K562 (cell line): ENCODE data around the gene NR3C1. TPM values are rescaled to one million over a fixed set of nuclear protein-coding genes. Genes with fewer than 3 reads are reported as not detected.

ENCODE experiments used
- CBX8 ChIP-seq: fragments of 200-600 bp; sonication (generic); IDR thresholded peaks from 2 replicates; pipeline ENCODE4 v1.6.1; 2012; ENCODE audit warnings: borderline replicate concordance, mixed run types, low read depth, mild to moderate bottlenecking, moderate library complexity, mixed read lengths, low read length, control low read depth, inconsistent platforms; ENCODE audit not compliant: poor library complexity, severe bottlenecking; ENCODE audit errors: extremely low read depth
- CHD2 ChIP-seq: IDR thresholded peaks from 2 replicates; pipeline ENCODE4 v1.6.1; 2011; ENCODE audit warnings: low read depth, low read length
- EGR1 ChIP-seq: fragments of 450-650 bp; conservative IDR thresholded peaks from 2 replicates; pipeline ENCODE4 v1.6.1; 2017; ENCODE audit warnings: mild to moderate bottlenecking
- IRF9 ChIP-seq: fragments of 450-650 bp; IDR thresholded peaks from 2 replicates; pipeline ENCODE4 v1.6.1; 2016; ENCODE audit warnings: missing biosample characterization, missing genetic modification characterization
- L3MBTL2 ChIP-seq: fragments of 450-650 bp; IDR thresholded peaks from 2 replicates; pipeline ENCODE4 v1.6.1; 2016; ENCODE audit warnings: mild to moderate bottlenecking, moderate library complexity
- NFE2 ChIP-seq: IDR thresholded peaks from 2 replicates; pipeline ENCODE4 v1.6.1; 2014; ENCODE audit warnings: antibody characterized with exemption, low read depth
- POLR2G ChIP-seq: fragments of 200-400 bp; formaldehyde crosslinking; IDR thresholded peaks from 2 replicates; pipeline ENCODE4 v1.6.1; 2017; ENCODE audit warnings: low read depth, mild to moderate bottlenecking, antibody characterized with exemption, low read length, moderate library complexity
- SMARCA5 ChIP-seq: fragments of 450-650 bp; IDR thresholded peaks from 2 replicates; pipeline ENCODE4 v1.6.1; 2016
- ZBTB1 ChIP-seq: sonication (generic); formaldehyde crosslinking; IDR thresholded peaks from 2 replicates; pipeline ENCODE4 v1.8.1; 2023; ENCODE audit warnings: missing genetic modification reagents, low read depth, mild to moderate bottlenecking, borderline replicate concordance
- ZNF507 ChIP-seq: conservative IDR thresholded peaks from 2 replicates; pipeline ENCODE4 v1.6.1; 2017; ENCODE audit warnings: missing genetic modification characterization, missing compliant biosample characterization
- ZNF77 ChIP-seq: fragments of 250-450 bp; sonication (Bioruptor Pico); IDR thresholded peaks from 2 replicates; pipeline ENCODE4 v1.5.0; 2020
- polyA plus RNA-seq, 8 experiments: library from polyadenylated mRNA; depleted of rRNA in 4 of 8; stranded (reverse) in 5 of 8; unstranded in 3 of 8; fragments of >200 nt; fragmentation: Nextera tagmentation in 2 of 8; fragmentation: Illumina TruSeq in 1 of 8; extraction: Ambion mirVana in 2 of 8; extraction: Trizol in 1 of 8; gene quantifications; 2 replicates each; pipeline versions ENCODE4 v1.2.1 to v1.2.3, GENCODE V29; 2011 to 2014; ENCODE audit warnings: inconsistent platforms in 1 of 8, missing spikeins in 1 of 8
- total RNA-seq, 7 experiments: library from RNA; depleted of rRNA in 6 of 7; stranded (reverse); fragments of >200 nt in 6 of 7; fragmentation: Illumina TruSeq in 2 of 7; extraction: Trizol in 2 of 7; gene quantifications; 2 replicates each; pipeline versions ENCODE4 v1.2.1 to v1.2.3, GENCODE V29; 2011 to 2021; ENCODE audit warnings: low replicate concordance in 1 of 7
- TF ChIP-seq, protein P1 (sequence below): sonication (generic); formaldehyde crosslinking; IDR thresholded peaks from 2 replicates; pipeline ENCODE4 v1.8.0; 2022; ENCODE audit warnings: mild to moderate bottlenecking, missing genetic modification reagents
- TF ChIP-seq, protein P2 (sequence below): fragments of 250-450 bp; sonication (Bioruptor Pico); IDR thresholded peaks from 2 replicates; pipeline ENCODE4 v1.4.0; 2020

Gene NR3C1
- total and polyA plus RNA-seq, 9 of the 15 experiments (the other 6 are each of a cell fraction or from before 2014, with no cell fraction given) = 8.2 to 36.0 (median 15.0) TPM

DNA sequence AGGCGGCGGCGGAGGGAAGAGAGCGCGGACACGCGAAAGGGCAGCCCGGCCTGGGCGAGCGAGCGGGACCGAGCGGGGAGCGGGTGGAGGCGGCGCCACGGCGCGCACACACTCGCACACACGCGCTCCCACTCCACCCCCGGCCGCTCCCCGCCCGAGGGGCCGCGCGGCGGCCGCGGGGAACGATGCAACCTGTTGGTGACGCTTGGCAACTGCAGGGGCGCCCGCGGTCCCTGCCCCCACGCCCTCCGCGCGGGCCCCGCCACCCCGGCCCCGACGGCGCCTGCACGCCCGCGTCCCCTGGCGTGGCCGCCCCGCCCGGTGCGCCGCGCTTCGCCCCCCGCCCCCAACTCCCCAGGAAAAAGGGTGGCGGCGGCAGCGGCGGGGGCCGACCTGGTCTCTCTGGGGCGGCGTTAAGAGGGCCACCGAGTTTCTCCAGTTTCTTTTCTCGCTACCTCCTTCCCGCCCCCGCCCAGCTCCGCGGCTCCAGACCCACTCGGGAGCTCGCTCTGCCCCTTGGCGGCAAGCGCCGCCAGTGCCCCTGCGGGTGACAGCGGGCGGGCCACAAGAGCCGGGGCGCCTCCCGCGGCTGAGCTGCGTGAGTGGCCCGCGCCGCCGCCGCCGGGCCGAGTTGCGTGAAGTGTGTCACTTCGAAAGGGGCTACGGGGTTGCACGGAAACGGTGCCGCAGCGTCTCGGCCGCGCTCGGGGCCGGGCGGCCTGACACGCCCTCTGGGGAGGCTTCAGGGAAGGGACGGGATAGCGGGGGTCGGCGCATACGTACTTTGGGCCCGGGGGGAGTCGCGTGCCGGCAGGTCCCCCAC lies at the start of gene NR3C1 (continued):
- TF ChIP-seq CBX8 (no peak), CHD2 (no peak), POLR2G (peak; percentile 79), L3MBTL2 (0 out of 2 replicates have a peak, but pooled peaks have one; percentile 4), EGR1 (peak; percentile 49), IRF9 (no peak), NFE2 (no peak), ZNF507 (tag) (no peak), SMARCA5 (no peak), ZBTB1 (peak; percentile 98), ZNF77 (no peak)
- TF ChIP-seq, protein P1, sequence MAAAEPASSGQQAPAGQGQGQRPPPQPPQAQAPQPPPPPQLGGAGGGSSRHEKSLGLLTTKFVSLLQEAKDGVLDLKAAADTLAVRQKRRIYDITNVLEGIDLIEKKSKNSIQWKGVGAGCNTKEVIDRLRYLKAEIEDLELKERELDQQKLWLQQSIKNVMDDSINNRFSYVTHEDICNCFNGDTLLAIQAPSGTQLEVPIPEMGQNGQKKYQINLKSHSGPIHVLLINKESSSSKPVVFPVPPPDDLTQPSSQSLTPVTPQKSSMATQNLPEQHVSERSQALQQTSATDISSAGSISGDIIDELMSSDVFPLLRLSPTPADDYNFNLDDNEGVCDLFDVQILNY (CRISPR knock-in tag) = no peak
- TF ChIP-seq, protein P2, sequence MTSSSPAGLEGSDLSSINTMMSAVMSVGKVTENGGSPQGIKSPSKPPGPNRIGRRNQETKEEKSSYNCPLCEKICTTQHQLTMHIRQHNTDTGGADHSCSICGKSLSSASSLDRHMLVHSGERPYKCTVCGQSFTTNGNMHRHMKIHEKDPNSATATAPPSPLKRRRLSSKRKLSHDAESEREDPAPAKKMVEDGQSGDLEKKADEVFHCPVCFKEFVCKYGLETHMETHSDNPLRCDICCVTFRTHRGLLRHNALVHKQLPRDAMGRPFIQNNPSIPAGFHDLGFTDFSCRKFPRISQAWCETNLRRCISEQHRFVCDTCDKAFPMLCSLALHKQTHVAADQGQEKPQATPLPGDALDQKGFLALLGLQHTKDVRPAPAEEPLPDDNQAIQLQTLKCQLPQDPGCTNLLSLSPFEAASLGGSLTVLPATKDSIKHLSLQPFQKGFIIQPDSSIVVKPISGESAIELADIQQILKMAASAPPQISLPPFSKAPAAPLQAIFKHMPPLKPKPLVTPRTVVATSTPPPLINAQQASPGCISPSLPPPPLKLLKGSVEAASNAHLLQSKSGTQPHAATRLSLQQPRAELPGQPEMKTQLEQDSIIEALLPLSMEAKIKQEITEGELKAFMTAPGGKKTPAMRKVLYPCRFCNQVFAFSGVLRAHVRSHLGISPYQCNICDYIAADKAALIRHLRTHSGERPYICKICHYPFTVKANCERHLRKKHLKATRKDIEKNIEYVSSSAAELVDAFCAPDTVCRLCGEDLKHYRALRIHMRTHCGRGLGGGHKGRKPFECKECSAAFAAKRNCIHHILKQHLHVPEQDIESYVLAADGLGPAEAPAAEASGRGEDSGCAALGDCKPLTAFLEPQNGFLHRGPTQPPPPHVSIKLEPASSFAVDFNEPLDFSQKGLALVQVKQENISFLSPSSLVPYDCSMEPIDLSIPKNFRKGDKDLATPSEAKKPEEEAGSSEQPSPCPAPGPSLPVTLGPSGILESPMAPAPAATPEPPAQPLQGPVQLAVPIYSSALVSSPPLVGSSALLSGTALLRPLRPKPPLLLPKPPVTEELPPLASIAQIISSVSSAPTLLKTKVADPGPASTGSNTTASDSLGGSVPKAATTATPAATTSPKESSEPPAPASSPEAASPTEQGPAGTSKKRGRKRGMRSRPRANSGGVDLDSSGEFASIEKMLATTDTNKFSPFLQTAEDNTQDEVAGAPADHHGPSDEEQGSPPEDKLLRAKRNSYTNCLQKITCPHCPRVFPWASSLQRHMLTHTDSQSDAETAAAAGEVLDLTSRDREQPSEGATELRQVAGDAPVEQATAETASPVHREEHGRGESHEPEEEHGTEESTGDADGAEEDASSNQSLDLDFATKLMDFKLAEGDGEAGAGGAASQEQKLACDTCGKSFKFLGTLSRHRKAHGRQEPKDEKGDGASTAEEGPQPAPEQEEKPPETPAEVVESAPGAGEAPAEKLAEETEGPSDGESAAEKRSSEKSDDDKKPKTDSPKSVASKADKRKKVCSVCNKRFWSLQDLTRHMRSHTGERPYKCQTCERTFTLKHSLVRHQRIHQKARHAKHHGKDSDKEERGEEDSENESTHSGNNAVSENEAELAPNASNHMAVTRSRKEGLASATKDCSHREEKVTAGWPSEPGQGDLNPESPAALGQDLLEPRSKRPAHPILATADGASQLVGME (CRISPR knock-in tag) = no peak
